IPS-NIHi7 (cell line): Measurements from ENCODE around the gene SLC44A2.
A peak's percentile ranks its signal among the peaks of the same experiment; 100 is the strongest.

Source experiments
- DNase-seq: peaks from one replicate; pipeline ENCODE4 v3.0.0; 2012; ENCODE audit warnings: mixed read lengths; ENCODE audit errors: extremely low spot score

The SLC44A2 gene

DNA sequence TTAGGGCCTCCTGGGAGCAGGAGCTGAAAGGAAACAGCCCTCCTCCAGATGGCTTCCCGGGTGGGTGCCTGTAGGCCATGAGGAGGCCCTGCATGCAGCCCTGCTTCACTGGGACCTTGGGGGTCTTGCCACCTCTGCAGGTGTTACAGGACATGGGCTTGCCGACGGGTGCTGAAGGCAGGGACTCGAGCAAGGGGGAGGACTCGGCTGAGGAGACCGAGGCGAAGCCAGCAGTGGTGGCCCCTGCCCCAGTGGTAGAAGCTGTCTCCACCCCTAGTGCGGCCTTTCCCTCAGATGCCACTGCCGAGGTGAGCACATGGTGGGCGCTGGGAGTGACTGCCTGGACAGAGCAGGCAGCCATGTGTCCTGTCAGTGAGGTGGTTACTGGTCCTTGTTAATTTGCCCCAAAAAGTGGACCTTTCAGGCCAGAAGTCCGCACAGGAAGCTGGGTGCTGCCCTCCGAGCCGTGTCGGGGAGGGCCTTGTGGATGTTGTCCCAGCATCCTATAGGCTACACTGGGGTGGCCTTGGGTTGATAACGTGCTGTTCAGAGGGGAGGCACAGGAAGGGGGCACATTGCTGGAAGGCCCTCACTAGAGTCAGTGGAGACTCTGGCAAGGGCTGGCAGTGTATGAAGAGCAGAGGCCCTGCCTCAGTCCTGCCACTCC is 57.2 kb downstream of the SLC44A2 start:
- DNase-seq = no peak

DNA sequence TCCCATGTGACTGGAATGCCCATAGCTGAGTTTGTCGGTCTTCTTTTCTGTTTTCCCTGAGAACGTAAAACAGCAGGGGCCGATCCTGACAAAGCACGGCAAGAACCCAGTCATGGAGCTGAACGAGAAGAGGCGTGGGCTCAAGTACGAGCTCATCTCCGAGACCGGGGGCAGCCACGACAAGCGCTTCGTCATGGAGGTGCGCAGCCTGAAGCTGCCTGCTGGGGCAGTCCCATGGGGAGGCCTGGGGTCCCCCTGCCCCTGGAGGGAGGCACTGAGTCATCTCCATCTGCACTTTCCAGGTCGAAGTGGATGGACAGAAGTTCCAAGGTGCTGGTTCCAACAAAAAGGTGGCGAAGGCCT is 57.7 kb downstream of the SLC44A2 start:
- no peak for DNase-seq

DNA sequence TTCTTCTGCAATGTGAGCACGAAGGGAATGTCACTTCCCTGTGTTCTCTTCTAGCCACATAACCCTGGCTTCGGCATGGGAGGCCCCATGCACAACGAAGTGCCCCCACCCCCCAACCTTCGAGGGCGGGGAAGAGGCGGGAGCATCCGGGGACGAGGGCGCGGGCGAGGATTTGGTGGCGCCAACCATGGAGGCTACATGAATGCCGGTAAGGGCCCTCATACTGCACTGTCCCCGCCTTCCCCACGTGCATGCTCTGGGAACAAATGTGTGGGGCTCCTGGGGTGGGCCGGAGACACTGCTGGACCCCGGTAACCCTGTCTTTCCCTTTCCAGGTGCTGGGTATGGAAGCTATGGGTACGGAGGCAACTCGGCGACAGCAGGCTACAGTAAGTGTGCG is 58.2 kb downstream of the SLC44A2 start:
- no peak for DNase-seq

DNA sequence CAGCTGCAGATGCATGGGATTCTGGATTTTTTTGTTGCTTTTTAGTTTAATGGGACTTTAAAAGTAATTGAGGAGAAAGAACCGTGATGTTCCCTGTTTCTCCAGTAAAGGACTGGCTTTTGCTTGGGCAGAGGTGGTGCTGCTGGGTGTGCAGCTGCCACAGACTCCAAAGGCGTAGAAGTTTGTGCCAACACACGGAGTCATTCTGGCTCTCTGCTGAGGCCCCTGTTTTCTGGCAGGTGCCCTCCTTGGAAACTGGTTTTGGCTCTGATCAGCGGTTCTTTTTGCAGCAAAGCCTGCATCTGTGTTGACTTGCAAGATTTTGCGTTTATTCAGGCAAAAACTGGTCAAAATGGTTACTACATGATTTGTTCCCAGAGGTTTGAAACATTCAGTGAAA is 59.9 kb downstream of the SLC44A2 start:
- DNase-seq = no peak

DNA sequence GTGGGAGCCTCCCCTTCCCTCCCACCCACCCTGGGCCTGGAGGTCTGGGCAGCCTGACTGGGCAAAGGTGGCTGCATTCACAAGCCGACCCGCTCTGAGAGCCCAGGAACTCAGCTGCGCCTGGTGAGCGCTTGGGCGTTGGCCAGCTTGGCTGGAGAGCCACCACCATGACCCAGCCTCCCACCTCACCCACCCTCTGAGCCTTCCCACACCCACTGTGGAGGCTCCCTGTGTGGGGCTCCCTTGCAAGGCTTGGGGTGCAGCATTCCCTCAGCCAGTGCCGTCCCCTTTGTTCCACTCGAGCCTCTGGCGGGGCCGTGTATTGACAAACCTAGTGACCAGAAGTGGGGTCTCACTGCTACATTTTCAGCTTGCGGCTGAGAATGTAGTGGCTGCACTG is 60.8 kb downstream of the SLC44A2 start:
- no peak for DNase-seq

DNA sequence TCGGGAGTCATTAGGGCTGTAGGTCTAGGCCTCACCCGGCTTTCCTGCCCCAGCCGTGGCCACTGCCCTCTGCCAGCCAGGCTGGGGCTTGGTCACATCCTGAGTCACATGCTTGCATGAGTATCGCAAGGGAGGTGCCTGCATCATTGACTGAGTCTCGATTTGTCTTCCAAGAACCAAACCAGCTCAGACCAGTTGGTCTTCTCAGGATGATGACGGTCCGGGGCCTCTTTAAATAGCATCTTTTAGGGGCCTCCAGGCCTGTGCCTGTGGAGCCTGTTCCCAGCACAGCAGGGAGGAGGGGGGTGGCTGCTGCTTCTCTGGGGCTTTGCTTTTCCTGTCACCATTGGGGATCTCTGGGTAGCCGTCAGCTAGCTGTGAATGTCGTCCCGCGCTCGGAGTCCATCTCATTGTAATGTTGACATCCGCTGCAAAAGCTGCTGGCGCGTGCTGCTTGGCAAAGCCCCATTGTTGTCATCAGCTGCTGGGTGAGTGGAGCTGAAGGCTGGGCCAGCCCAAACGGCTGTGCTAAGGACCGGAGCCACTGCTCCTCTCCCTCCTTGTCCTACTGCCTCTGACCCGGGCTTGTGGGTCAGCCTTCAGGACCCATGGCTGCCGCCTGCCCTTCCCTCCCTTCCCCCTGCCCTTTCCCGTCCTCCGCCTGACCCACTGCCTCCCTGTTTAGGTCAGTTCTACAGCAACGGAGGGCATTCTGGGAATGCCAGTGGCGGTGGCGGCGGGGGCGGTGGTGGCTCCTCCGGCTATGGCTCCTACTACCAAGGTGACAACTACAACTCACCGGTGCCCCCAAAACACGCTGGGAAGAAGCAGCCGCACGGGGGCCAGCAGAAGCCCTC is 61.5 kb downstream of the SLC44A2 start:
- no peak for DNase-seq

DNA sequence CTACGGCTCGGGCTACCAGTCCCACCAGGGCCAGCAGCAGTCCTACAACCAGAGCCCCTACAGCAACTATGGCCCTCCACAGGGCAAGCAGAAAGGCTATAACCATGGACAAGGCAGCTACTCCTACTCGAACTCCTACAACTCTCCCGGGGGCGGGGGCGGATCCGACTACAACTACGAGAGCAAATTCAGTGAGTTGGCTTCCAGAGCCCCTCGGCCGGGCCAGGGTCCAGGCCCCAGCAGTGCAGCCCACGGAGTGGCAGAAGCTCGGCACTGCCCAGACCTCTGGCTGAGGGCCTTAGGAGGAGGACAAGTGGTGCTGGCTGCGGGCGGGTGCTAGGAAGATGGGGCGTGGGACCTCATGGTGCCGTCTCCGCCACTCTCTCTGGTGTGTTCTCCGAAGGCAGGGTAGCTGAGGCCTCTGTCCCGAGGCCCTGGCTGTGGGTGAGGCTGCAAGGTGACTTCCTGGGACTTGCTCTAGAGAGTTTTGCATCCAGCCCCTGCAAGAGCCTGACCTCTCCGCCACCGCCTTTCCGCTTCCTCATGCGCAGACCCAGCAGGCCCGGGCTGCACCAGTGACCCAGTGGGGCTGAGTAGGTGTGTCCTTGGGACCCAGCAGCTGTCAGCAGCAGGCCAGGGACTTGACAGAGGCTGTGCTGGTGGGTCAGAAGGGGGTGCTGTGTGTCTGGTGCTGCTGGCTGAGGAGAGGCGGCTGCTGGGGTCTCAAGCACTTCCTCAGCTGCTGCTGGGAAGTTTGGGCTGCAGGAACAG is 62.4 kb downstream of the SLC44A2 start:
- no peak for DNase-seq

DNA sequence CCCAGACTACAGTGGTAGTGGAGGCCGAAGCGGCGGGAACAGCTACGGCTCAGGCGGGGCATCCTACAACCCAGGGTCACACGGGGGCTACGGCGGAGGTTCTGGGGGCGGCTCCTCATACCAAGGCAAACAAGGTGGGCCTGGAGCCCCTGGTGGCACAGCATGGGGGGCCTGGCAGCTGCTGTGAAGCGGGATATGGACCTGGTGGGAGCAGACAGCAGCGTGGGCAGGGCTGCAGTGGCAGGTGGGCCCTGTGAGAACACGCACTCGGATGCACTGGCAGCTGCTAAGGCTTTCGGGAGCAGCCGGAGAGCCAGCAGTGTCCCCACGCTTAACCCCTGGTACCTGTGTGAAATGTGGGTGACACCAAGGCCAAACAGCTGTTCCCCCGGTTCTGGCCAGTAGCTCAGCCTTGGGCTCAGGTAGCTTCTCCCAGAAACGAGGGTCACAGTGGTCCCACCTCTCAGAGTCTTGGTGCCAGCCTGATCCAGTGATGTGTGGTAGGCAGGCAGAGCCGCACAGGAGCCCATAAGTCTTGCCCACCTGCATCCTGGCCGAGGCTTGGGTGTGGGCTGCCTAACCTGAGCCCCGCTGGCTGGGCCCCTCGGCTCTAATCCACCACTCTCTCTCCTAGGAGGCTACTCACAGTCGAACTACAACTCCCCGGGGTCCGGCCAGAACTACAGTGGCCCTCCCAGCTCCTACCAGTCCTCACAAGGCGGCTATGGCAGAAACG is 63.4 kb downstream of the SLC44A2 start:
- DNase-seq = no peak

DNA sequence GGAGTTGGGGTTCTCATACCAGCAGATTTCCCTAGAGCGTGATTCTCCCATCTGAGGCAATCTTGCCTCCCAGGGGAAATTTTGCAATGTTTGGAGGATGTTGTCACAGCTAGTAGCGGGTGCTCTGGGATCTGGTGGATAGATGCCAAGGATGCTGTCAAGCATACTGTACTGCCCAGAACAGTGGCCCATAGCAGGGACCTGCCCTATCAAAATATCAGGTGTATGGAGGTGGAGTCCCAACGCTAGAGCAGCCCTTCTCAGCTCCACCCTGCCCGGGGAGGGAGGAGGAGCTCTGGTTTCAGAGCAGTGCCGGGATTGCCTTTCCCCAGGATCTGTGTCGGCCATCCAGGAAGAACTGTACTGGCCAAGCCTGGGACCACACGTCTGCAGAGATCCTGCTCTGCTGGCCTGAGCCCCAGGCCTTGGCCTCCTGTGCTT is 65.0 kb downstream of the SLC44A2 start:
- DNase-seq = no peak

DNA sequence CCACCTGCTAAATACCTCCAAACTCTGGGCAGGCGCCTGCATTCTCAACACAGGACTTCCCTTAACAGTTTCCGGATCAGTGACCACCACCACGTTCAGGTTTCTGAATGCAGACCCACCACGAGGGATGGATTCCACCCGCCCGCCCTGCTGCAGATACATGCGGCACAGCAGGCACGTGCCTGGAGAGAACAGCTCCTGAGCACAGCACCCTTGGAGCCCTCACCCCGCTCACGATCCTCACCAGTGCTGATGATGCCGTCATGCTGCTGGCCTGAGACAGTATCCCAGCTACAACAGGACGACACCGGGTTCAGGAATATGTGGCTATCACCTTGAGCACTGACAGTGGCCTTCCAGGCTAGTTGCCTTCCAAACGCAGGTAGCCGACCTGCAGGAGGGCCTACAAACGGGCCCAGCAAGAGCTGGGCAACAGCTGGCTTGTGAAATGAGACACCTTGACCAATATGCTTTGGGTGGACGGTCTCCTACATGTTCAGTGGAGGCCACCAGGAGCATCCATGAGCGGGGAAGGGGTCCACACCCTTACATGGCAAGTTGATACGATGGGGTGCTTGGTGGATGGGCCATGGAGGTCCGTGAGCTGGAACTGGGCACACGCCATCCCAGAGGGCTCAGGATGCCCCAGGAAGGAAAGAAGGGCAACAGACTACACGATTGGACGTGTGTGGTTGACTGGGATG is 66.0 kb downstream of the SLC44A2 start:
- no peak for DNase-seq

DNA sequence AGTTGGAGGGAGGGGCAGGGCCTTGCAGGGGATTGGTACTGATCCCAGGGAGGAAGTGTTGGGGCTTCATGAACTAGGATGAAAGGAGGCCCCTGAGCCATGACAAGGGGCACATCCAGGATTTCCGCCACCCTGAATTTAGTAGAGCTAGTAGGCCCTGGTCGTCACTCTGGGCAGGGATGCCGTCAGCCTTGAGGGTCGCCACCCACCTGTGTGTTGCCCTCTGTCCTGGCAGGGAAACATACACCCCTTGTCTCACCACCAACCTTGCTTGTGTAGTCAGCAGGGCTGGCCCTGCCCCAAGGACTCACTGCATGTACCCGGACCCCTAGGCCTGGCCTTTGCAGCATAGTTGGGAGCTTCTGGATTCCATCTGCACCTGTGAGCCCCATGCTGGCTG is 66.5 kb downstream of the SLC44A2 start:
- DNase-seq = no peak

DNA sequence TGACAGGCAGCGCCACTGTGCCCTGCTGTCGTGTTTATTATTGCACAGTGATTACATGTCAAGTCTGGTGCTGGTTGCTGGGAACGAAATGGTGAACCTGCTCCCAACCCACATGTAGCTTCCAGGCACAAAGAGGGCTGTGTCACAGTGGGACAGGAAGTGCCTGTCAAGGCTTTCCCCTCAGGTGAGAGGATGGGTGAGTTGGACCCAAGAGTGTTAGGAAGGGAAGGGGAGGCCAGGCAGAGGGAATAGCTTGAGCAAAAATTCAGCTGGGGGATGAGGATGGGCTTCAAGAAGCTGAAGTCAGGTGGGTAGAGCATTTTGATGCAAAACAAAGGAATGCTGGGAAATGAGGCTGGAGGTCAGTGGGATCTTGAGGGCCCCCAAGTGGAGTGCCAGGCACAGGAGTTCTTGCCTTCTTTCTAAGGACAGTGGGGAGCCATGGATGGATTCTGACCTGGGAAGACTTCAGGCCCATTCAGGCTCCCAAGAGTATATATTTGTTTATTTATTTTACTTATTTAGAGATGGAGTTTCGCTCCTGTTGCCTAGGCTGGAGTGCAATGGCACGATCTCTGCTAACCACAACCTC is 67.4 kb downstream of the SLC44A2 start:
- peak; percentile 47 for DNase-seq
